Sigmoid colon (tissue), 7 donors: ENCODE results near the gene FBXO42. TPM values are rescaled to one million over a fixed set of nuclear protein-coding genes. Genes with fewer than 3 reads are reported as not detected.

Source experiments
- DNase-seq: peaks from one replicate; pipeline ENCODE4 v3.0.0-alpha.2; 2019
- H3K27ac ChIP-seq, 4 donors: fragments of 200-600 bp; sonication (generic); one replicate each; pipeline ENCODE4 v1.5.1; 2016 to 2019; ENCODE audit warnings: mild to moderate bottlenecking in 1 of 4
- H3K27me3 ChIP-seq, 3 donors: fragments of 200-600 bp; sonication (generic); one replicate each; pipeline ENCODE4 v1.5.1; 2019; ENCODE audit warnings: mild to moderate bottlenecking in 1 of 3
- H3K36me3 ChIP-seq, 4 donors: fragments of 200-600 bp; sonication (generic); one replicate each; pipeline ENCODE4 v1.5.1; 2016 to 2019
- H3K4me1 ChIP-seq, 4 donors: fragments of 200-600 bp; sonication (generic); one replicate each; pipeline ENCODE4 v1.5.1; 2017 to 2019
- H3K4me3 ChIP-seq, 4 donors: fragments of 200-600 bp; sonication (generic); one replicate each; pipeline ENCODE4 v1.5.1; 2017 to 2019; ENCODE audit warnings: mild to moderate bottlenecking in 2 of 4, moderate library complexity in 1 of 4
- H3K9me3 ChIP-seq, 4 donors: fragments of 200-600 bp in 3 of 4; sonication (generic) in 3 of 4; one replicate each; pipeline versions ENCODE4 v1.5.1 to v1.6.1; 2013 to 2019
- EP300 ChIP-seq, 4 donors: sonication (generic); formaldehyde crosslinking; IDR thresholded peaks; one replicate each; pipeline ENCODE4 v1.6.1; 2017; ENCODE audit warnings: antibody characterized with exemption in 4 of 4
- POLR2A ChIP-seq, 2 donors: fragments of 450-650 bp; IDR thresholded peaks; one replicate each; pipeline ENCODE4 v1.6.1; 2016; ENCODE audit warnings: antibody characterized with exemption in 2 of 2, mild to moderate bottlenecking in 2 of 2, moderate library complexity in 2 of 2
- POLR2AphosphoS5 ChIP-seq, 4 donors: sonication (generic); formaldehyde crosslinking; IDR thresholded peaks; one replicate each; pipeline ENCODE4 v1.6.1; 2017; ENCODE audit warnings: antibody characterized with exemption in 4 of 4
- WGBS, 2 donors: extraction: QIAGEN DNeasy Blood & Tissue Kit; methylation state at CpG; one replicate each; pipeline ENCODE4 v1.1.7; 2013; 5-methylcytosine and 5-hydroxymethylcytosine counted together
- intact Hi-C: fragments of 100-400 bp; cut with DNase I; formaldehyde crosslinking; loops from one replicate; pipeline ENCODE4 v1.15.1; 2023
- polyA plus RNA-seq, 3 donors: library from polyadenylated mRNA; stranded (reverse); fragments of 200-250 nt; gene quantifications; one replicate each; pipeline ENCODE4 v1.2.3, GENCODE V29; 2013
- total RNA-seq, 4 donors: library from RNA; depleted of rRNA; stranded (reverse); fragments of >200 nt; gene quantifications; one replicate each; pipeline ENCODE4 v1.1.0, GENCODE V29; 2016
- TF ChIP-seq, protein P1 (sequence below), 4 experiments: fragments of 450-650 bp in 3 of 4; fragments of 200-600 bp in 1 of 4; IDR thresholded peaks; one replicate each; pipeline ENCODE4 v1.5.1; 2016 to 2019; ENCODE audit warnings: antibody characterized with exemption in 4 of 4, mild to moderate bottlenecking in 3 of 4, moderate library complexity in 2 of 4
- donor health status: healthy with polysubstance abuse.
- donor health status: Bipolar disorder and iron deficiency.
- donor health status: healthy.

The FBXO42 gene
- total and polyA plus RNA-seq, 7 donors: 8.8 to 29.6 (median 16.6) TPM

DNA sequence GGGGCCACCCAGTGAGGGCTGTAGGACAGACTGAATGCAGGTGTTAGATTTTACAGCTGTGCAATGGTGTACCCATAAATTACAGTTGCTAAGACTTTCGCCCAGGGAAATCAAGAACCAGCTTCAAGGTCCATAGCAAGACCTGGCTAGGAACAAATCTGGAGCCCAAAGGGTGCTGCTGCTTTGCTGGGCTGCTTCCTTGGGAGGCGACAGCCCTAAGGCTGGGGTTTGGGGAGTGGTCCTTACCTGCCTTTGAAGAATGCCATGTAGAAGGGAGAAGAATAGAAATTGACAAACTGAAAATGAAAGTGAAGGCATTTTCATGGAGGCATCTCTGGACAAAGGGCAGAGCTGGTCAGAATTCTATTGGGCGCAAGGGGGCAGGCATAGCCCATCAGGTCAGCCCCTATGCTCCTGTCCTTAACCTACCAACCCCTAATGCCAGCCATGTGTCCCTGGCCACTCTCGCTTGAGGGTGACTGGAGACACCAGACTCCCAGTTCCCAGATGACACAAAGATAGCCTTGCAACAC is 132.2 kb downstream of the FBXO42 start:
- peaks cover 0 to 1% (median 0%) of the 10 kb centered on the region in 3 donors for H3K27me3 ChIP-seq
- intact Hi-C loops: no loop called here
- 63 to 81% methylated on average over 4 of the region's 4 CpGs for WGBS, 2 donors
- TF ChIP-seq POLR2AphosphoS5 (IDR thresholded peaks at IDR 0.05): no peak
- TF ChIP-seq, protein P1, sequence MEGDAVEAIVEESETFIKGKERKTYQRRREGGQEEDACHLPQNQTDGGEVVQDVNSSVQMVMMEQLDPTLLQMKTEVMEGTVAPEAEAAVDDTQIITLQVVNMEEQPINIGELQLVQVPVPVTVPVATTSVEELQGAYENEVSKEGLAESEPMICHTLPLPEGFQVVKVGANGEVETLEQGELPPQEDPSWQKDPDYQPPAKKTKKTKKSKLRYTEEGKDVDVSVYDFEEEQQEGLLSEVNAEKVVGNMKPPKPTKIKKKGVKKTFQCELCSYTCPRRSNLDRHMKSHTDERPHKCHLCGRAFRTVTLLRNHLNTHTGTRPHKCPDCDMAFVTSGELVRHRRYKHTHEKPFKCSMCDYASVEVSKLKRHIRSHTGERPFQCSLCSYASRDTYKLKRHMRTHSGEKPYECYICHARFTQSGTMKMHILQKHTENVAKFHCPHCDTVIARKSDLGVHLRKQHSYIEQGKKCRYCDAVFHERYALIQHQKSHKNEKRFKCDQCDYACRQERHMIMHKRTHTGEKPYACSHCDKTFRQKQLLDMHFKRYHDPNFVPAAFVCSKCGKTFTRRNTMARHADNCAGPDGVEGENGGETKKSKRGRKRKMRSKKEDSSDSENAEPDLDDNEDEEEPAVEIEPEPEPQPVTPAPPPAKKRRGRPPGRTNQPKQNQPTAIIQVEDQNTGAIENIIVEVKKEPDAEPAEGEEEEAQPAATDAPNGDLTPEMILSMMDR (IDR thresholded peaks at IDR 0.05): no peak
- TF ChIP-seq POLR2A (IDR thresholded peaks at IDR 0.05): no peak
- TF ChIP-seq EP300 (IDR thresholded peaks at IDR 0.05): no peak
- H3K4me1 ChIP-seq: peaks cover 0 to 19% (median 17%) of the 10 kb centered on the region in 4 donors
- H3K36me3 ChIP-seq: no peaks in the 10 kb centered on the region
- no peak for DNase-seq
- no peak overlapping the region for H3K27ac ChIP-seq
- H3K4me3 ChIP-seq: no peak overlapping the region
- H3K9me3 ChIP-seq: no peaks in the 10 kb centered on the region

DNA sequence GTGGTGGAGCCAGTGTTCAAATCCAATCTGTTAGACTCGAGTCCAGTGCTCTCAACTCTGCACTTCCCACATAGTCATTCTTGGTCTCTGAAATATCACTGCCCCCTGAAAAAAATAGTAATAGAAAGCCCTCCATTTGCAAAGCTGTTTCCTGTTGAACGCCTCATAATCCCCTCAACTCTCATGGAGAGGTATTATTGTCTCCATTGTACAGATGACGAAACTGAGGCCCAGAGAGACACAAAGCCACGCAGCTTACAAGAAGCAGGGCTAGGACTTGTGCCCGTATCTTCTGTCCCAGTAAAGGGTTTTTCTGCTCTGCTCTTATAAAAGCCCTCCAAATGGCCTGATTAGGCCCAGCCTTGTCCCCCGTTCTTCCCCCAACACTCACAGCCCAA is 133.6 kb downstream of the FBXO42 start:
- TF ChIP-seq POLR2AphosphoS5 (IDR thresholded peaks at IDR 0.05): no peak
- TF ChIP-seq EP300 (IDR thresholded peaks at IDR 0.05): no peak
- TF ChIP-seq POLR2A (IDR thresholded peaks at IDR 0.05): no peak
- TF ChIP-seq, protein P1 (IDR thresholded peaks at IDR 0.05): no peak
- Histone ChIP-seq H3K36me3 (no peaks in the 10 kb centered on the region), H3K9me3 (no peaks in the 10 kb centered on the region), H3K4me3 (no peak overlapping the region), H3K4me1 (peaks cover 0 to 19% (median 17%) of the 10 kb centered on the region in 4 donors), H3K27me3 (no peaks in the 10 kb centered on the region), H3K27ac (no peak overlapping the region)
- intact Hi-C loops: no loop called here
- DNase-seq: no peak
- WGBS, 2 donors: 89 to 94% methylated on average over 6 of the region's 6 CpGs

DNA sequence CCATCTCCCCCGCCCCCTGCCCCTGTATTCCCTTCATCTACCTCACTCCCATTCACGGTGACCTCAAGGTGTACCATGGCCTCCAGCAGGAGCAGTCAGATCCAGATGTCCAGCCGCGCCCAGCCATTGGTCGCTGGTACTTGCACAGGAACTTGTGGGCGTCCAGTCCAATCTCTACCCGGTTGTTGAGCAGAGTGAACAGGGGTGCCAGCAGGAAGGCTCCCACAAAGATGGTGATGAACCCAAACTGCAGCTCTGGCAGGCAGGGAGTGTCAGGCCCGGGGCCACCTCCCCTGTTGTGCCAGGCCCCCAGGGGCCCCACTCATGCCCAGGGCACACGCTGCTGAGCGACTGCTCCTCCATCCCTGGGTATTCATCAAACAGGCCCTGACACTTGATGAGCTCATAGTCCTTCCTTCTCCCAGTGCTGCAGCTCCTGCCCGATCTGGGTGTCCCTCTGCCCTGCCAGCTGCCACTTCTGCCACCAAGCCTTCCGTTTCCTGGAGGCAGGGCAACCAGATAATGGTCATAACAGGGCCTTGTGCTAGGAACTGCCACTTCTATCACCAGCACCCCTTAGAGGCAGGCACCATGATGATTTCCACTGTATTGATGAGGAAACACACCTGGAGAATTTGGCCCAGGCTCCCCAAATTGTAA is 134.1 kb downstream of the FBXO42 start:
- TF ChIP-seq EP300 (IDR thresholded peaks at IDR 0.05) (no peak), POLR2A (IDR thresholded peaks at IDR 0.05) (no peak), POLR2AphosphoS5 (IDR thresholded peaks at IDR 0.05) (no peak)
- TF ChIP-seq, protein P1 (IDR thresholded peaks at IDR 0.05): no peak
- Histone ChIP-seq H3K4me3 (peak overlapping the region in 3 of 4 donors; percentile 43 to 52 (median 49)), H3K27me3 (no peaks in the 10 kb centered on the region), H3K36me3 (no peaks in the 10 kb centered on the region), H3K4me1 (peaks cover 0 to 19% (median 17%) of the 10 kb centered on the region in 4 donors), H3K27ac (peak overlapping the region; percentile 66 to 71 (median 69)), H3K9me3 (no peaks in the 10 kb centered on the region)
- intact Hi-C loops: no loop called here
- DNase-seq: no peak
- 28 to 70% methylated on average over 12 of the region's 12 CpGs for WGBS, 2 donors

DNA sequence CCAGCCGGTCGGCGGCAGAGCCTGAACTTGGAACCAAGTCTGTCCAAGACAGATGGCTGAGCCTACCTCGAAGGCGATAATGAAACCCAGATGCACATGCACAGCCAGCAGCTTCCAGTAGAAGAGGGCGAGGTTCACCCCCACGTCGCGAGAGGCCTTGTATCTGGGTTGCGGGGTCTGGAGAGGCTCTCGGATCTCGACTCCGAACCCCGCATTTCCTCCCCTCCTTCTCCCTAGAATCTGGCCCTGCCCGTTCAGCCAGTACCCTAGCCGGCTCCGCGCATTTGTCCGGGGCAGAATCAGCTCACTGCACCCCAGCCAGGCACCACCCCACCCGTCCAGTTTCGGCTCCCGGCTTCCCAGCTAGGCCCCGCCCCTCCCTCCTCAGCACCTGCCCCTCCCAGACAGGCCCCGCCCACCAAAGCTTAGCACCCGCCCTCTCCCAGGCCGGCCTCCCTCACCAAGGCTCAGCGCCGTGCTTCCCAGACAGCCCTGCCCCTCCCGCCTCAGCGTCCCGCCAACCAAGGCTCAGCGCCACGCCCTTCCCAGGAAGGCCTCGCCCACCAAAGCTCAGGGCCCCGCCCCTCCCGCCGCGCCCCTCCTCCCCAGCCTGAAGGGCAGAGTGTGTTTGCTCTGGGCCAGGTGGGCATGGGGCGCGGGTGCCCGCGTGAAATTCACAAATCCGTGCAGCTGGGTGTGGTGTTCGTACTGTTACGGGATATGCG is 135.1 kb downstream of the FBXO42 start:
- 1 to 2% methylated on average over 46 of the region's 46 CpGs for WGBS, 2 donors
- H3K4me1 ChIP-seq: peaks cover 0 to 19% (median 17%) of the 10 kb centered on the region in 4 donors
- intact Hi-C loops: no loop called here
- no peaks in the 10 kb centered on the region for H3K36me3 ChIP-seq
- no peaks in the 10 kb centered on the region for H3K27me3 ChIP-seq
- peak; percentile 99 for DNase-seq
- peak overlapping the region; percentile 30 to 52 (median 46) for H3K4me3 ChIP-seq
- H3K9me3 ChIP-seq: no peaks in the 10 kb centered on the region
- TF ChIP-seq EP300 (IDR thresholded peaks at IDR 0.05) (no peak), POLR2A (IDR thresholded peaks at IDR 0.05) (peak in 1 of 2 donors; percentile 63), POLR2AphosphoS5 (IDR thresholded peaks at IDR 0.05) (peak; percentile 14 to 49 (median 38))
- TF ChIP-seq, protein P1 (IDR thresholded peaks at IDR 0.05): no peak
- H3K27ac ChIP-seq: peak overlapping the region; percentile 66 to 71 (median 69)
